NT2/D1 (cell line): Measurements from ENCODE around the gene CCT2.
"Not testable (repeated sequence)": the region's sequence is repeated elsewhere in the genome, so short reads cannot be mapped to it uniquely, and the experiment has no call there.

Experiments
- SUZ12 ChIP-seq: IDR thresholded peaks from 2 replicates; pipeline ENCODE4 v1.6.1; 2011; ENCODE audit not compliant: insufficient read length, insufficient read depth; ENCODE audit errors: extremely low read depth
- YY1 ChIP-seq: IDR thresholded peaks from 2 replicates; pipeline ENCODE4 v1.6.1; 2011; ENCODE audit not compliant: insufficient read length, insufficient read depth
- ZNF274 ChIP-seq: IDR thresholded peaks from 2 replicates; pipeline ENCODE4 v1.6.1; 2011; ENCODE audit warnings: mild to moderate bottlenecking, low read depth, low read length

DNA sequence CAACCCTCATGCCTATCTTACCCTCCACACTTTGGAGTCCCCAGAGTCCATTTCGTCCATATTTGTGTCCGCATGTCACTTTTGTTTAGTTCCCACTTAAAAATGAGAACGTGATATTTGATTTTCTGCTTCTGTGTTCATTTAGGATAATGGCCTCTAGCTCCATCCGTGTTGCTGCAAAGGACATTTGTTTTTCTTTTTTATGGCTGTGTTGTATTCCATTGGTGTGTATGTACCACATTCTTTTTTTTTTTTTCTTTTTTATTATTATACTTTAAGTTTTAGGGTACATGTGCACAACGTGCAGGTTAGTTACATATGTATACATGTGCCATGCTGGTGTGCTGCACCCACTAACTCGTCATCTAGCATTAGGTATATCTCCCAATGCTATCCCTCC, 18.3 kb downstream of the CCT2 start:
- not testable (repeated sequence) for TF ChIP-seq ZNF274, SUZ12, YY1
